ENCODE data around the gene GRID2.

GRCh38 chr4:93018806-93019205 is 715.0 kb downstream of the GRID2 start:
- no peak for TF ChIP-seq POLR2A (IDR thresholded peaks at IDR 0.05)
- TF ChIP-seq CTCF (IDR thresholded peaks at IDR 0.05): no peak

All from breast epithelium (tissue), 3 donors.